GM12865 (cell line): ENCODE data around the gene CALHM4.
A peak's percentile ranks its signal among the peaks of the same experiment; 100 is the strongest.

ENCODE experiments used
- DNase-seq: peaks from one replicate; pipeline ENCODE4 v3.0.0; 2010; ENCODE audit warnings: low read depth
- H3K4me3 ChIP-seq: 2 replicates; pipeline ENCODE4 v1.5.1; 2011; ENCODE audit warnings: mild to moderate bottlenecking, low read depth, low read length, control low read depth
- TF ChIP-seq, protein P1 (sequence below): IDR thresholded peaks from 2 replicates; pipeline ENCODE4 v1.5.1; 2011; ENCODE audit warnings: low read length, control low read depth, low read depth, inconsistent platforms; ENCODE audit not compliant: insufficient read depth; ENCODE audit errors: missing control alignments

CALHM4 gene

DNA sequence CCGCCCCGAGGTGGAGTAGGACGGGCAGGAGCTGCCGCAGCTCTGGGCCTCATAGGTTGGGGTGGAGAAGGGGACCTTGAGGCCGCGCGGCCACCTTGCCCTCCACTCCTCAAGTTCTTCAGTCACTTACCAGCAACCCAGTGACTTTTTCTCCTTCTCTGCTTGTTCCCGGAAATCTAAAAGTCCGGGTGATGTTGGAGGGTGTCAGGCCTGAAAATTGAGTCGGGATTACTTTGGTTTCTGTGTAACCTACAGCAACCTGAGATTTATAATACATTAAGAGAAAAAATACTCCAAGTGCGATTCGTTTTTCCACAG is 18.1 kb downstream of the CALHM4 start:
- TF ChIP-seq, protein P1, sequence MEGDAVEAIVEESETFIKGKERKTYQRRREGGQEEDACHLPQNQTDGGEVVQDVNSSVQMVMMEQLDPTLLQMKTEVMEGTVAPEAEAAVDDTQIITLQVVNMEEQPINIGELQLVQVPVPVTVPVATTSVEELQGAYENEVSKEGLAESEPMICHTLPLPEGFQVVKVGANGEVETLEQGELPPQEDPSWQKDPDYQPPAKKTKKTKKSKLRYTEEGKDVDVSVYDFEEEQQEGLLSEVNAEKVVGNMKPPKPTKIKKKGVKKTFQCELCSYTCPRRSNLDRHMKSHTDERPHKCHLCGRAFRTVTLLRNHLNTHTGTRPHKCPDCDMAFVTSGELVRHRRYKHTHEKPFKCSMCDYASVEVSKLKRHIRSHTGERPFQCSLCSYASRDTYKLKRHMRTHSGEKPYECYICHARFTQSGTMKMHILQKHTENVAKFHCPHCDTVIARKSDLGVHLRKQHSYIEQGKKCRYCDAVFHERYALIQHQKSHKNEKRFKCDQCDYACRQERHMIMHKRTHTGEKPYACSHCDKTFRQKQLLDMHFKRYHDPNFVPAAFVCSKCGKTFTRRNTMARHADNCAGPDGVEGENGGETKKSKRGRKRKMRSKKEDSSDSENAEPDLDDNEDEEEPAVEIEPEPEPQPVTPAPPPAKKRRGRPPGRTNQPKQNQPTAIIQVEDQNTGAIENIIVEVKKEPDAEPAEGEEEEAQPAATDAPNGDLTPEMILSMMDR = no peak
- DNase-seq = no peak
- H3K4me3 ChIP-seq = peak overlapping the region; percentile 96

DNA sequence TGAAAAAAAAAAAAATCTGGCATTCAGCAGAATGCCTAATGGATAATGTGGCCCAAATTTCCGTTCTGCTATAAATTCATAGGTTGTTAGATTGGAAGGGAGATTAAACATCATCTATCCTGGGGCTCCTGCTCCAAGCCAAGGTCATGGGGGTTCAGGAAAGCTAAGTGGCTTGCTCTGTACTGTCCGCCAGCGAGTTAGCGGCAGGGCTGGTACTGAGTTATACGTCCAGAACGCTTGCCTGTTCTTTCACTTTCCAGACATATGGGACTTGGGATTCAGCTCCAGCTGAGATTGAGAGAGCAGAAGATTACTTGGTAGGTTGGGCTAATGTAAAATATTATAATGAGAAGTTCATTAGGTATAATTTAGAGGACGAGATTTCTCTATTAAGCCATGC is 18.6 kb downstream of the CALHM4 start:
- DNase-seq = peak; percentile 46
- TF ChIP-seq, protein P1 = no peak
- H3K4me3 ChIP-seq = peak overlapping the region; percentile 96

DNA sequence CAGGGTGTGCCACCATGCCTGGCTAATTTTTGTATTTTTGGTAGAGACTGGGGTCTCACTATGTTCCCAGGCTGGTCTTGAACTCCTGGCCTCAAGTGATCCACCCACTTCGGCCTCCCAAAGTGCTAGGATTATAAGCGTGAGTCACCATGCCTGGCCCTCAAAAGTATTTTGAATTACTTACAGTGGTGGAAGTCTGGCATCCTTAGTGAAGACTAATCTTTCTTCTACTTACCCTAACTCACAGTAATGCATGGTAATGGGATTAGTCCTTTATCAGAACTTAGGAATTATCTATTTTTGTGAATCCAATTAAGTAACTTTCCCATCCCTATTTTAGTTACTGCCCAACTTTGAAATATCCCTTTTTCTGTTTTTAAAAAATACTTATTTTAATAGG is 21.7 kb downstream of the CALHM4 start:
- TF ChIP-seq, protein P1 = no peak
- DNase-seq = no peak
- no peak overlapping the region for H3K4me3 ChIP-seq

DNA sequence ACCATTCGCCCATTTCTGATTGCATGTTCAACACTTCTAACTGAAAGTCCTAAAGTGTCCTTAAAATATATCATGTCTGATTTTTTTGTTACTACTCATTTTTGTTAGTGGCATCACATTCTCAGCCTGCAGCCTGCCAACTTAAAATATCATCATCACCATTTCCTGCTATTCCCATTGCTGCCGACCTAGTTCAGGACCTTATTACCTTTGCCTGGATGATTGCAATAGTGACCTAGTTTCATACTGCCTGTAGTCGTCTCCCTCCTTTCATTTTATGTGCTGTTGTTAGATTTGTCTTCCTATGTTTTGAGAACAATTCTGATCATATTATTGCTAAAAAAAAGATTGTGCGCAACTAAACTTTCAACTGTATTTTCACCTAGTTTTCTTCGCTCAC is 23.9 kb downstream of the CALHM4 start:
- H3K4me3 ChIP-seq = no peak overlapping the region
- no peak for DNase-seq
- TF ChIP-seq, protein P1 = no peak

DNA sequence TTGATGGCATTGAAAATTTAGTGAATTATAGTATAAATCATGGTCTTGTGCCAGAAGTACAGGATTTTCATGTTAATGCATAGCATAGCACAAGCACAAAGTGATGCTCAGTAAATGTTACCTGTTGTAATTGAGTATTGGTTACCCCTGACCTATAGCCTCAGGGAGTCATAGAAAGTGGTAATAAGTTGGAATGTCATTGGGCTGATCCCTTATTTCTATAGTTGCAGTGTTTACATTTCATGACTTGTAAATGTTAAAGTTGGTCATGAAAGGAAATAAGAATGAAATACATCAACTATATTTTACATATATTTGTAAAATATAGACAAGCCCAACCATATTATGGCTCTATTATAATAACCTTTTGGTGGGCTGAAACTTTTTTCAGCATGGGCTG is 24.8 kb downstream of the CALHM4 start:
- TF ChIP-seq, protein P1 = no peak
- no peak overlapping the region for H3K4me3 ChIP-seq
- DNase-seq = no peak

DNA sequence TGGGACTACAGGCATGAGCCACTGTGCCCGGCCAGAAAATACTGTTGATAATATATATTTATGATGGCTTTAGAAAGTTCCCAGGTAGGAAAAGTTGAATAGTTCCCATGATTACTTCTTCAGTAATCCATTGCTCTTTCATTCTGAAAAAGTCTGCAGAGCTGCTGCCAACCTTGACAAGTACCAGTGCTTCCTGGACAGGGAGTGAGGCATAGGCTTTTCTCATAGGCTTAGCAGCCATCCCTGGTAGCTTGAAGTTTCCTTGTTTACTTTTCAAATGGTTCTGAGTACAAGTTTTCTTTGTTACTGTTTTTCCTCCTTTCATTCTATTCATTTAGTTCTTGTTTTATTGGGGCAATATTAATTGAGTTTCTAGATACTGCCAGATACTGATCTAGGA is 25.6 kb downstream of the CALHM4 start:
- TF ChIP-seq, protein P1 = no peak
- DNase-seq = no peak

DNA sequence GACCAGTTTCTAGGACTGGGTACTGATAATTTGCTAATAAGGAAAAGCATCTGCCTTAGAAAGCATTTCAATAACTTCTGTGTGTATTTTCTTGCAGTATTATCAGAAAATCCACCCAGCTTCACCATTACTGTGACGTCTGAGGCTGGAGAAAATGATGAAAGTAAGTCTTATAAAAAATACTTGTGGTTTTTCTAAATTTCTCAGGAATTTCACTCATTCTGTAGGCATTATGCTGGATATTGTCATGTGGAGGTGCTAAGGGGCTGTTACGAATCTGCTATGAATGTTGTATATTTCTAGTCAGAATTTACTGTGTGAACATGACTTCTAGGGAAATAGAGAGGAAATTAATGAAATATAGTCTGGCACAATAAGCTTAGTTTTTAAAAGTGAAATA is 26.6 kb downstream of the CALHM4 start:
- TF ChIP-seq, protein P1 = no peak
- H3K4me3 ChIP-seq = no peak overlapping the region
- no peak for DNase-seq

More for the DNA sequence above, 25.6 kb downstream of the CALHM4 start:
- H3K4me3 ChIP-seq = no peak overlapping the region
